NK-92 (cell line): Measurements from ENCODE around the gene AKAP11.

Source experiments
- DNase-seq: peaks from one replicate; lab custom pipeline; 2025; ENCODE audit not compliant: unreplicated experiment; lab: John Stamatoyannopoulos, UW

Gene AKAP11

GRCh38 chr13:42329239-42329638, 57.3 kb downstream of the AKAP11 start:
- no peak for DNase-seq

GRCh38 chr13:42331009-42331408, 59.1 kb downstream of the AKAP11 start:
- DNase-seq = no peak

- DNase-seq = no peak
These were observed 61.8 kb downstream of the AKAP11 start for GRCh38 chr13:42333613-42334328.

- no peak for DNase-seq
These were observed 62.4 kb downstream of the AKAP11 start for GRCh38 chr13:42334329-42334706.

GRCh38 chr13:42337808-42338600, 66.1 kb downstream of the AKAP11 start:
- no peak for DNase-seq

GRCh38 chr13:42345367-42345766, 73.4 kb downstream of the AKAP11 start:
- DNase-seq = no peak

GRCh38 chr13:42348576-42348975, 76.6 kb downstream of the AKAP11 start:
- no peak for DNase-seq

- no peak for DNase-seq
These were observed 78.2 kb downstream of the AKAP11 start for GRCh38 chr13:42350141-42350540.

GRCh38 chr13:42354241-42355091, 82.5 kb downstream of the AKAP11 start:
- no peak for DNase-seq

- no peak for DNase-seq
These were observed 83.1 kb downstream of the AKAP11 start for GRCh38 chr13:42355092-42355485.

- DNase-seq = no peak
These were observed 83.7 kb downstream of the AKAP11 start for GRCh38 chr13:42355491-42356183.

- no peak for DNase-seq
These were observed 84.2 kb downstream of the AKAP11 start for GRCh38 chr13:42356184-42356575.

GRCh38 chr13:42360046-42360574, 88.2 kb downstream of the AKAP11 start:
- DNase-seq = no peak

- DNase-seq = no peak
These were observed 89.7 kb downstream of the AKAP11 start for GRCh38 chr13:42361701-42362100.

- no peak for DNase-seq
These were observed 92.1 kb downstream of the AKAP11 start for GRCh38 chr13:42363941-42364612.

- no peak for DNase-seq
These were observed 92.7 kb downstream of the AKAP11 start for GRCh38 chr13:42364613-42365000.

- DNase-seq = no peak
These were observed 95.9 kb downstream of the AKAP11 start for GRCh38 chr13:42367831-42368230.

GRCh38 chr13:42369071-42369797, 97.3 kb downstream of the AKAP11 start:
- no peak for DNase-seq

GRCh38 chr13:42370229-42370628, 98.3 kb downstream of the AKAP11 start:
- no peak for DNase-seq
